ENCODE measurements around the gene DLEU7.

The DLEU7 gene

DNA sequence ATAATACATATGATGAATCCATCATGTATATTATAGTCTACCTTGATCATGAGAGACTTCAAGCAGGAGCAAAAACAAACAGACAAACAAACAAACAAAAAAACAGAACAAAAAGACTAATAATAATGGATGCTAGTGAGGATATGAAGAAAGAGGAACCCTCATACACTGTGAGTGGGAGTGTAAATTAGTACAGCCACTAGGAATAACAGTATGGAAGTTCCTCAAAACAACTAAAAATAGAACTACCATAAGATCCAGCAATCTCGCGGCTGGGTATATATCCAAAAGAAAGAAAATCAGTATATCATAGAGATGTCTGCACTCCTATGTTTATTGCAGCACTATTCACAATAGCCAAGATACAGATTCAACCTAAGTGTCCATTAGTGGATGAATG is 7.0 kb upstream of the DLEU7 start:
- Histone ChIP-seq H3K4me2 (ENCODE audit: low read length) (no peak overlapping the region), H4K20me1 (ENCODE audit: insufficient read depth, low read length) (no peaks in the 10 kb centered on the region), H3K9ac (ENCODE audit: low read length) (no peak overlapping the region)

GRCh38 chr13:50847501-50847900 is 4.0 kb upstream of the DLEU7 start:
- Histone ChIP-seq H3K27me3 (ENCODE audit: low read depth, low read length) (peaks cover 26% of the 10 kb centered on the region), H3K4me3 (ENCODE audit: low read length) (no peak overlapping the region), H3K27ac (ENCODE audit: low read length) (no peak overlapping the region), H3K9ac (ENCODE audit: low read length) (no peak overlapping the region), H2AFZ (ENCODE audit: low read depth, low read length) (no peak overlapping the region), H3K79me2 (ENCODE audit: low read length) (no peaks in the 10 kb centered on the region), H3K9me3 (ENCODE audit: insufficient read depth, low read length) (no peaks in the 10 kb centered on the region), H3K4me2 (ENCODE audit: low read length) (no peak overlapping the region), H3K4me1 (ENCODE audit: low read length) (peaks cover 12% of the 10 kb centered on the region), H3K36me3 (replicated peaks; ENCODE audit: low read depth, low read length) (no peaks in the 10 kb centered on the region), H4K20me1 (ENCODE audit: insufficient read depth, low read length) (no peaks in the 10 kb centered on the region)
- TF ChIP-seq, protein P1, sequence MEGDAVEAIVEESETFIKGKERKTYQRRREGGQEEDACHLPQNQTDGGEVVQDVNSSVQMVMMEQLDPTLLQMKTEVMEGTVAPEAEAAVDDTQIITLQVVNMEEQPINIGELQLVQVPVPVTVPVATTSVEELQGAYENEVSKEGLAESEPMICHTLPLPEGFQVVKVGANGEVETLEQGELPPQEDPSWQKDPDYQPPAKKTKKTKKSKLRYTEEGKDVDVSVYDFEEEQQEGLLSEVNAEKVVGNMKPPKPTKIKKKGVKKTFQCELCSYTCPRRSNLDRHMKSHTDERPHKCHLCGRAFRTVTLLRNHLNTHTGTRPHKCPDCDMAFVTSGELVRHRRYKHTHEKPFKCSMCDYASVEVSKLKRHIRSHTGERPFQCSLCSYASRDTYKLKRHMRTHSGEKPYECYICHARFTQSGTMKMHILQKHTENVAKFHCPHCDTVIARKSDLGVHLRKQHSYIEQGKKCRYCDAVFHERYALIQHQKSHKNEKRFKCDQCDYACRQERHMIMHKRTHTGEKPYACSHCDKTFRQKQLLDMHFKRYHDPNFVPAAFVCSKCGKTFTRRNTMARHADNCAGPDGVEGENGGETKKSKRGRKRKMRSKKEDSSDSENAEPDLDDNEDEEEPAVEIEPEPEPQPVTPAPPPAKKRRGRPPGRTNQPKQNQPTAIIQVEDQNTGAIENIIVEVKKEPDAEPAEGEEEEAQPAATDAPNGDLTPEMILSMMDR (IDR thresholded peaks at IDR 0.05; ENCODE audit: low read depth, low read length): no peak
- no peak for TF ChIP-seq EZH2phosphoT487 (IDR thresholded peaks at IDR 0.05; ENCODE audit: low read depth)

More for the DNA sequence above, 7.0 kb upstream of the DLEU7 start:
- Histone ChIP-seq H3K4me3 (ENCODE audit: low read length) (no peak overlapping the region), H2AFZ (ENCODE audit: low read depth, low read length) (no peak overlapping the region), H3K27me3 (ENCODE audit: low read depth, low read length) (peaks cover 26% of the 10 kb centered on the region), H3K27ac (ENCODE audit: low read length) (no peak overlapping the region), H3K4me1 (ENCODE audit: low read length) (peaks cover 6% of the 10 kb centered on the region), H3K9me3 (ENCODE audit: insufficient read depth, low read length) (no peaks in the 10 kb centered on the region), H3K79me2 (ENCODE audit: low read length) (no peaks in the 10 kb centered on the region), H3K36me3 (replicated peaks; ENCODE audit: low read depth, low read length) (no peaks in the 10 kb centered on the region)
- TF ChIP-seq, protein P1 (IDR thresholded peaks at IDR 0.05; ENCODE audit: low read depth, low read length): no peak
- no peak for TF ChIP-seq EZH2phosphoT487 (IDR thresholded peaks at IDR 0.05; ENCODE audit: low read depth)

DNA sequence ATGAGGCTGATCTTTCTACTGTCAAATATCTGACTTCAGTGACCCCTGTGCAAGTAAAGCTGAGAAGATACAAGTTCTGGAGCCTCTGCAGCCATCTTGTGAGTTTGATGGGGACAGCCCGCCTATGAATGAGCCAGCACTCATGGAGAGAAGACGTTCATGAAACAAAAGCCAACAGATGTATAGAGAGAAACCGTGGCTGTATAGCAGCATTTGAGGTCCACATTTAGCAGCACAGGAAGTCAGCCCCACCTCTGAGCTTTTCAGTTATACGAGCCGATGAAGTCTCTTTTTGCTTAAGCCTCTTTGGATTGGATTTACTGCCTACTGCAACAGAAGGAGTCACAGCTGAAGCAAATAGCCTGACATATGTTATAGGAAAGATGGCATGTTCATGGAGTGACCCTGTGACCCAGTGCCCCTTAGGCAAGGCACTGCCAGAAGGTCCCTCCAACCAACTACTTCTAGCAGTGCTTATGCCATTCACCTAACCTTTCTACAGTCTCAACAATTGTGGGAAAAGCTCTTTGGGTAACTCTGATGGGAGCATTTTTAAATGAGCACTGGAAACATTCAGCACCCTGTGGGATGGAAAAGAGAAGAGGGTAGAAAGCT is 3.5 kb upstream of the DLEU7 start:
- Histone ChIP-seq H3K4me1 (ENCODE audit: low read length) (peaks cover 18% of the 10 kb centered on the region), H4K20me1 (ENCODE audit: insufficient read depth, low read length) (no peaks in the 10 kb centered on the region), H3K9ac (ENCODE audit: low read length) (no peak overlapping the region), H3K36me3 (replicated peaks; ENCODE audit: low read depth, low read length) (no peaks in the 10 kb centered on the region), H2AFZ (ENCODE audit: low read depth, low read length) (no peak overlapping the region), H3K79me2 (ENCODE audit: low read length) (no peaks in the 10 kb centered on the region), H3K27me3 (ENCODE audit: low read depth, low read length) (peaks cover 26% of the 10 kb centered on the region), H3K9me3 (ENCODE audit: insufficient read depth, low read length) (no peaks in the 10 kb centered on the region), H3K4me3 (ENCODE audit: low read length) (no peak overlapping the region), H3K27ac (ENCODE audit: low read length) (no peak overlapping the region), H3K4me2 (ENCODE audit: low read length) (no peak overlapping the region)
- TF ChIP-seq, protein P1 (IDR thresholded peaks at IDR 0.05; ENCODE audit: low read depth, low read length): no peak
- no peak for TF ChIP-seq EZH2phosphoT487 (IDR thresholded peaks at IDR 0.05; ENCODE audit: low read depth)

DNA sequence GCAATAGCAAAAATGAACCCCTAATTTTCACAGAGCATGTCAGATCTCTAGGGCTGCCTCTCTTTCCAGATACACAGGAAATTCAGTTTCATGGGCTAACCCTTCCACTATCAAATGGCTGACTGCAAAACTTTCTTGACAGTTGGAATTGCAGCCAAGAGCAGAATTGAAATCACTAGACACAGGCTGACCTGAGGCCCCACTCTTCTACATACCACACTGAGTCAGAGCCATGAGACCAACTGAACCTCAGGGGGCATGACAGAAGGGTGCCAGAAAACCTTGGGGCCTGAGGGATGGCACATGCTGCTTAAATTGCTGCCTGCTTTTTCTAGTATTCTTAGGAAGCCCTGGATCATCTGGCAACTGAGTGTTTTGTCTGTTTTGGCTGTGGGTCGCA is 1.7 kb upstream of the DLEU7 start:
- no peaks in the 10 kb centered on the region for H3K36me3 ChIP-seq (replicated peaks; ENCODE audit: low read depth, low read length)
- no peak overlapping the region for H2AFZ ChIP-seq (ENCODE audit: low read depth, low read length)
- H3K27me3 ChIP-seq (ENCODE audit: low read depth, low read length): peaks cover 23% of the 10 kb centered on the region
- no peaks in the 10 kb centered on the region for H4K20me1 ChIP-seq (ENCODE audit: insufficient read depth, low read length)
- no peak for TF ChIP-seq EZH2phosphoT487 (IDR thresholded peaks at IDR 0.05; ENCODE audit: low read depth)
- TF ChIP-seq, protein P1 (IDR thresholded peaks at IDR 0.05; ENCODE audit: low read depth, low read length): no peak
- no peak overlapping the region for H3K4me3 ChIP-seq (ENCODE audit: low read length)
- no peak overlapping the region for H3K9ac ChIP-seq (ENCODE audit: low read length)
- no peak overlapping the region for H3K27ac ChIP-seq (ENCODE audit: low read length)
- H3K9me3 ChIP-seq (ENCODE audit: insufficient read depth, low read length): no peaks in the 10 kb centered on the region
- peaks cover 20% of the 10 kb centered on the region for H3K4me1 ChIP-seq (ENCODE audit: low read length)
- no peaks in the 10 kb centered on the region for H3K79me2 ChIP-seq (ENCODE audit: low read length)
- no peak overlapping the region for H3K4me2 ChIP-seq (ENCODE audit: low read length)

Measured in OCI-LY3 (cell line).